Hepatic stellate cell (primary cell): Measurements from ENCODE around the gene ANXA6.

Source experiments
- DNase-seq: peaks from one replicate; pipeline ENCODE4 v3.0.0; 2011; ENCODE audit warnings: low spot score

ANXA6 gene

DNA sequence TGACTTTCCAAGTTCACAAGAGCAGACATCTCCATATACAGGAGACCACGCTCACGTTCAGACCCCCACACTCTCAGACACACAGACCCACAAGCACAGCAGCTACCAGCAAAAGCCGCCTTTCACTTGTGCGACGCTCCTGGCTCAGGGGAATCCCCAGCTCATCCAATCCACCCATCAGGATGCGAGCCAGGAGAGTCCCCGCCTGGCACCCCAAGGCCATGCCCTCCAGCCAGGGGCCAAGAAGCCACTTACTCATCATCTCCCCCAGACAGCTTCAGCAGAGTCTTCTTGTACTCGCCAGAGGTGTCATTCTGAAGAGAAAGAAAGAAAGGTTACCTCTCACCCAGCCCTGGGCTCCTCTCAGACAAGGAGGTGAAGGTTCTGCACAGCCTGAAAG, 29.7 kb downstream of the ANXA6 start:
- DNase-seq: no peak

DNA sequence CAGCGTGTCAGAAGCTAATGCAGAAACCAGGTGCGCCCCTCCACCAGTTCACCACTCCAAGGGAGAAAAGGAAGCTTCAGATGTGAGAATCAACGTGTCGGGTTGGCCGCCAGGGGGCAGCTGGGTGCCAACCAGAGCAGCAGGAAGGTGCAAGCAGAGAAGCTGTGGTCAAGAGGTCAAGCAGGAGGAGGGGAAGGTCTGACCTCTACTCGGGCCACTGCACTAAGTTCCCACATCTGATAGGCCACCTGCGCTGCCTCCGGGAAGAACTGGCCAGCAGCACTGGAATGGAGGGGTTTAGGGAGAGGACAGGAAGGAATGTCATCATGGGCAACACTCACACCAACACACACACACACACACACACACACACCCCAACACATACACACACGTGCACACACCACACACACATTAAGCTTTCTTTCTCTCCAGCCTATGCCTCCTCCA, 31.4 kb downstream of the ANXA6 start:
- peak; percentile 63 for DNase-seq

DNA sequence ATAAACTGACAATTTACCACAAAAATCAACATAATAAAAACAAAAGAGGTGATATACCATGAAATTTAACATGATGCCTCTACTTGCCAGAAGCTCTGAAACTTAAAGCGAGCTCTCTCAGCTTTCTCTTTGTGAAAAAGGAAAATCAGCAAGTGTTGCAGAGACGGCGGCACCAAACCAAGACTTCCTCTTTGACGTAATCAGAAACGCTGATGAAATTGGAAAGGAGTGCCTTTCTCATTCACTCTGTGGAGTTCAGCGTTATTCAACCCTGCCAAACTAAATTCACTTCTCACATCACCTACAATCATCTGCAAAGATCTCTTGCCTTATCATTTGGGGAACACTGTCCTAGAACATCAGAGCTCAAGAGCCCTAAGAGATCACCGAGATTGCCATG, 32.2 kb downstream of the ANXA6 start:
- DNase-seq: no peak

DNA sequence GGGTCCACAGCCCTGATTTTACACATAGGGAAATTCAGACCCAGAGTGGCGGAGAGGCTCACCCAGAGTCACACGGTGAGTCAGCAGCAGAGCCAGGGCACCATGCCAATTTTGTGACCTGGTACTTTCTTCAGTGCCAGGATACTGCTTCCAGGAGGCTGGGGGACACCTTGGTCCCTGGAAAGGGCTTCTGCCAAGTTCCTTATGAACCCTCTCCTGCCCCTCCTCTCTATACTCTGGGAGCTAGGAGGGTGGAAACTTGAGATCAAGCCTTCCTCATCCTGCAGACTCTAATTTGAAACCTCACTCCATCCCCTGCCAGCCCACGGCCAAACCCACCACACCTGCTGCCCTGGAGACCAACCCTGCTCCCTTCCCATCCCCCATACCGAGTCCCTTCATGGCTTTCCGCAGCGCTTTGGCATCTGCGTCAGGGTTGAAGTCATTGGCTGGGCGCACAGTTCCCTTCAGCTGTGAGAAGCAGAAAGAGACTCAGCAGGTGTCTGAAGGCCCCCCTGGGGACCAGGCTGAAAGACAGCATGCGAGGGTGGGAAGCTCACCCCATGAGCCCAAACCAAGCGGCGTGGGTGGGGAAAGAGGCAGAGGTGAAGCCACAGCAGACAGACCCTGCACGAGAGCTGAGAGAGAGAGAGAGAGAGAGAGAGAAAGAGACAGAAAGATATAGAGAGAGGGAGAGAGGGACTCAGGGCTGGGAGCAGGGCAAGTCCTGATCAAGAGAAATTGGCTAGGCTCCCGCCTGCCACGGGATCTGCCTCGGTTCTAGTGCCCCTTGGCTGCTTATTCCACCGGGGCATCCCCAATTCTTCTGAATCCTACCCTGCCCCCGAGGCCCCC, 33.5 kb downstream of the ANXA6 start:
- no peak for DNase-seq

DNA sequence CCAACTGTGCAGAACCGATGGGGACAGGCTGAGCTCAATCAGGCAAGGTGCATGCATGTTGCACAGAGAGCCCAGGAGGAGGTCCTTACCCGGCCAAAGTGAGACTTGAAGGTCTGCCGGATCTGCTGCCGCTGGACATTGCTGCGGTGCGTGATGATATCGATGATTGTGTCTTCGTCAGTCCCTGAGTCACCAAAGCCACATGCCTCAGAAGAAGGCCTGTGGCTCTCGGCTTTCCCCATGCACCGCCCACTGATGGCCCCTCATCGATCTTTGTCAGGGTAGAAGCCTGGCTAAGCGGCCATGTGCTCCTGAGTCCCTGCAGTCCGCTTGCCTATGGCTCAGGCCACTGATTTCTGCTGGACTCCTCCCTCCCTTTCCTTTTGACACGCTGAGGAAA, 34.8 kb downstream of the ANXA6 start:
- DNase-seq: no peak

DNA sequence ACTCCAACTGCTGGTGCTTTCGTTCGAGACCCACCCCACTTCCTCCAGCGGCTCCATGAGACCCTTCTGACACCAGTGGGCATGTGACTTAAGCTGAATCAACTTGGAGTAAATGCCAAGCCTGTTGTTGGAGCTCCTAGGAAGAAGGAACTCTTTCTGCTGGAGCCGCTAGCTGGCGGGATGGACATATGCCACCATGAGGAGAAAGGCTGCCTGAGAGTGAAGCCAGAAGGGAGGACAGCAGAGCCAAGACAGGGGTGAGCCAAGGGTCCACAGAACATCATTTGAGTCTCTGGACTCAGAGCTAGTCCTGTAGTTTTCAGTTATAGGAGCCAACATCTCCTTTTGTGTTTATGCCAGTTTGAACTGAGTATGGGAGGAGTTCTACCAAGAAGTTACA, 35.9 kb downstream of the ANXA6 start:
- DNase-seq: no peak

DNA sequence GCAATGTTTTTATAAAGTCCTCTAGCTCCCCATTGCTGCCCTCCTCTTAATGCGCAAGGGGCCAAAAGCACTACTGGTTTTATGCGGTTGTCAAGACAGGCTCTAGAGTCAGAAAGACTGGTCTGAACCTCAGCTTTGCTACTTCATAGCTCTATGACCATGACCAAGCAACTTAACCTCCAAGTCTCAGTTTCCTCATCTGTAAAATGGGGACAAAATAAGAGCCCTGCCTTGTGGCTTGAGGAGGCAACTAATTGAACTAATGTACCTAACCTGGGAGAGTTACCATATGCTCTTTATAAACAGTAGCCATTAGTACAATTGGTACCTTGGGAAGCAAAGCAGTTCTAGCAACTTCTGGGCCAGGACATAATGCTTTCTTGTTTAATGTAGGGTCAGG, 36.5 kb downstream of the ANXA6 start:
- DNase-seq: no peak

DNA sequence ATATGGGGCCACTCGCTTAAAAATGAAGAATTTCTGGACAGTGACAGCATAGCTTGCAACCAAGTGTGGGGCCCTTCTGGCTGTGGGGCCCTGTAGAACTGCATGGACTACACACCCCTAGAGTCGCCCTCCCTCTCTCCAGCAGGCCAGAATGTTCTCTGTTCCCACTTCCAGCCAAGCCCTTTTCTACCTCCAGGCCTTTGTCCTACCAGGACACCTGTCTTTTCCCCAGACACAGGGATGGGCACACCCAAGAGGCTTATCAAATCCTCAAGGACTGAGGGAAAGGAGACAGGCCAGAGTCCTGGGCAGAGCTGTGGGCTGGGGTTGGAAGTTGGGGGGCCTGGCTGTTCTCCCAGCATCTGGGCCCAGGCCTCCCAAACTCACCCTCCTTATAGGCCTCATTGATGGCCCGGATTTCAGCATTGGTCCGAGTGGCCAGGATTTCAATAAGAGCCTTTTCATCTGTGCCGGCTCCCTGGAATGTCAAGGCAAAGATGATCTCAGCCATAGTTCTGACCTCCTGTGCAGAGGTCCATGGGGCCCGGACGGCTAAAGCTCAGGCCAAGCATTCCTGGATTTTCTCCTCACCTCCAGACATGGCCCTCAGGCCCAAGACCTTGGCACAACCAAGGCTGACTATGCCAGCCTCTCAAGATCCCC, 38.5 kb downstream of the ANXA6 start:
- DNase-seq: no peak

DNA sequence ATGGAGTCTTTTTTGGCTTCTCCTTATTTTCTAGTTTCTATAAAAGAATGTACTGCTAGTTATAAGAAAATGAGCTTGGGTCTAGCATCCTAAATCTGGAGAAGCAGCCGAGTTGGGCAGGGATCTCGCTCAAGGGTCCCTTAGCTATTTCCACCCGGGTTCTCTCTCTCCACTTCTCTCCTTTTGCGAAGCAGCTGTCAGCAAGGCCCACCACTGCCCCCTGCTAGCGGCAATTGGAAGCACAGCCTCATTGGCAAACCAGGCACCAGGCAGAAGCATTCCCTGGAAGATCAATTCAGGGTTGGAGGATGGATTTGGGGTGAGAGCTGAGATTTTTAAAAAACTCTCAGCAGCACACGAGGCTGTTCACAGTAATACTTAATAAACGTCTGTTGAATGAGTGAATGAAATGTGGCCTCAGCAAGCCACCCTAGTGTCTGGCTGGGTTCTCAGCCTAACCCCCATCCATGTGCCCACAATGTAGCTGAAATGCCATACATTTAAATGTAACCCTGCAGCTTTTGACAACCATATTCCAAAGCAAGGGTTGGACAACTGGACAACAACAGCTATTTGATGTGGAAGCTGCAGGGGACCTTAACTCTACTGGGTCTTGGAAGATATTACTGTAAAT, 42.2 kb downstream of the ANXA6 start:
- peak; percentile 79 for DNase-seq

DNA sequence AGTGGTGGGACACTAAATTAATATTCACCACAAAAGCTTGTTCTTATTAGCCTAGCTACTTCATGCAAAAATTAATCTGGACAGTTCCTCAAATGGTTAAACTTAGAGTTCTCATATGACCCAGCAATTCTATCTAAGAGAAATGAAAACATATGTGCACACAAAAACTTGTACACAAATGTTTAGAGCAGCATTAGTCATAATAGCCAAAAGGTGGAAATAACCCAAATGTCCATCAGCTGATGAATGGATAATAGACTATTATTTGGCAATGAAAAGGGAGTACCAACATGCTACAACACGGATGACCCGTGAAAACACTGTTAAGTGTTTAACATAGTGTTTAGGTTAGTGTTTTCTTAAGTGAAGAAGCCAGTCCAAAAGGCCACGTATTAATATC, 43.9 kb downstream of the ANXA6 start:
- DNase-seq: no peak

DNA sequence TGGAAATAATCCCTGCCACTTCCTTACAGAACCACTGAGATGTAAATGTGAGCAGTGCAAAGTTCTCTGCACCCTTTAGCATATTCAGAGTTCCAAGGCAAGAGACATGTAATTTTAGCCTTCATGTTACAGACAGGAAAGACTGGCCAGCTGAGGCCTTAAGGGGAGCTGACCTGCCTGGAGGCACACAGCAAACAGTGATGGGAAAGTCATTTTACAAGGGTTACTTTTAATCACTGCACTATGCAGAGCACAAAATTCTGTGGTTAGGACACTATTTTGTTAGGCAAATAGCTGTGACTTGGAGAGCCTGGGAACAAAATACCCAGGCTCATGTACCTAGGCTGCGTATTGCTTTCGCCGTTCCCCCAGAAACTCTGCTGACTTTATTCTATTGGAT, 46.6 kb downstream of the ANXA6 start:
- no peak for DNase-seq

DNA sequence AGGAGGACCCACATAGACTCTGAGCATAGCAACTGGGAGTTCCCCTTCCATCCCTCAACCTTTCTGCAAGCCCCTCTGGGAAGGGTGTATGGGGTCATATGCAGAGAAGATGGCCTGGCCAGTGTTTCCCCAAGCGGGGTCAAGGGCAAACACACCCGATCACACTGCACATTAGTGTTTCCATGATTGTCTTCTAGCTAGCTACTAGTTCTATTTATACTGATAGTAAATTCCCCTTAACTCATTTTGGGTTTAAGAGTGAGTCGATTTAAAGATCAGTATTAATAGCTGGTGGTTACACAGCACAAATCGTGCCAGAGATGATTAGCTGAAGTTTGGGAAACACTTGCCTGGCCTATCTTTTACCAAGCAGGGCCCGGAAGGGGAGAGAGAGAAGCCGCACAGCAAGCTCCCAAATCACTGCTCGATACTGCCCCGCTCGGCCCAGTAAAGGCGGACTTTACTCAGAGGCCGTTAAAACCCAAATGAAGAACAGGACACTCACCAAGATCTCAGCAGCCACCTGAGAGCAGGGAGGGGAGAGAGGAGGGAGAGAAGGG, 47.4 kb downstream of the ANXA6 start:
- DNase-seq: no peak

DNA sequence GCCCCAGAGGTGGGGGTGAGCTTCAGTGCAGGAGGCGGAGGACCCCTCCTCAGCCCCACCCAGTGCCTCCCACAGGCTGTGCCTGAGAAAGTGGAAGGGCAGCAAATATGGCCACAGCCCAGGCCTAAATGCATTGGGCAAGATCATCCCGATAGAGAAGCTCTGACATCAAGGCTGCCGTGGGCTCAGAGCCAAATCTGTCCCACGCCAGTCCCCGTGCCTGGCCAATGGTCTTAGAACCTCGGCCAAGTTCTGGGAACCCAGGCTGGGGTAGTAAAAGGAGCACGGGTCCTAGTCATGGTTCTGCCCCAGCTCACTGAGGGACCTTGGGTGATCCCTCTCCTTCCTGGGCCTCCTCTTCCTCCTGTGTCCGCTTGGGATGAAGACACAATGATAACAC, 49.0 kb downstream of the ANXA6 start:
- no peak for DNase-seq

DNA sequence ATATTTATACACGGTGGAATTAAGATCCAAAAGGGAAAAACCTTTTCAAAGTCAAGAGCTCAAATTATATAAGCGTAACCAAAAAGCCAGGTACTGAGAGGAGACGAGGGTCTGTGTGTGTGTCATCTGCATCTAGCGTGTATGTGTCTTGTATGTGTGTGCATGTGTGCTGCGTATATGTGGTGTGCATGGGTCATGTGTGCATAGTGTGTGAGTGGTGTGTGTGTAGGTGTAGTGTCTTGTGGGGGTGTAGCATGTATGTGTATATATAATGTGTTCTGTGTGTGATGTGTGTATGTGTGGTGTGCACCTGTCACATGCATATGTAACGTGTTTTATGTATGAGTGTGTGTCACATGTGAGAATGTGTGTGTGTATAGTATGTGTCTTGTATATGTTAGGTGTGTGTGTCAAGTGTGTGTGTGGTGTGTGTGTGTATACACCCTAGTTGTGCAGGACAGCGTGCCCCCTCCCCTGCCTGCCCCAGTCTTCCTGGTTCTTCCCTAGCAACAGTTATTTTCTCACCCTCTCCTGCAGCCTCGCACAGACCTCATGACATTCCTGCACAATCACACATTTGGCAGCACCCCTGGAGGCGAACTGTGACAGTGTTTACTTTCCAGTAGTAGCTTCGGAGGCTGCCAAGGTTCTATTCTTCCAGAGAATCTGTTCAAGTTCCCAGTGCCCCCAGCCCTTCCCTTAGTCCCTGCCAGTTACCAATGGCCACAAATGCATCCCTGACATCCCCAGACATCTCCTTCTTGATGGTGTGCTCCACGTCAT, 49.6 kb downstream of the ANXA6 start:
- no peak for DNase-seq

DNA sequence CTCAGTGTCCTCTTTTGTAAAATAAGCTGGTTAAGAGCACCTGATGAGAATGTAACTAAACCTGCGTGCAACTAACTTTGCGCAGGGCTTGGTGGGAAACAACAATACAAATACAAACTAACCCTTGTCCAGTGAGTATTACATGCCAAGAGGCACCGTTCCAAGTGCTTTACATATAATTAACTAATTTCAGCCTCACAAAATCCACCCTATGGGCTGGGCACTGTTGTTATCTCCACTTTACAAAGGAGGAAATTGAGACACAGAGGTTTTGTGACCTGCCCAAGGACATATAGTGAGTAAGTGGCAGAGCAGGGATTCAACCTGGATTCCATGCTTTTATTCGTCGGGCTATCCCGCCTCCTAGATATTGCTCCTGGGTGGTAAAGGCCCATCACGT, 50.5 kb downstream of the ANXA6 start:
- no peak for DNase-seq

DNA sequence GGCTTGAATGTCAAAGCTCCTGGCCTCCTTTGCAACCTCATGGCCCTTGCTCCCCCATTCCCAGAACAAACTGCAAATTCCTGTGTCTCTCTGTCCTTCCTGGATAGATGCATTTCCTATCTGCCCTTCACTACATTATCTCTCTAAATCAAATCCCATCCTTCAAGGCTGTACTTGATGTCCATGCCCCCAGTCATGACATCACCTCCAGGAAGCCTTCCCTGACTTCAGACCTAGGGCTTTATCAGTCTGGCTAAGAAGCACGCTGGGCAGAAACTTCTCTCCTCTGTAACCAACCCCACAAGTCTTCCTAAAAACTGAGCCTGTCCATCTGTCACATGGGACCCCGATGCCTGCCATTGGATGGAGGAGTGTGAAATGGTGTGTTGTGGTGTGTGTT, 51.1 kb downstream of the ANXA6 start:
- no peak for DNase-seq

DNA sequence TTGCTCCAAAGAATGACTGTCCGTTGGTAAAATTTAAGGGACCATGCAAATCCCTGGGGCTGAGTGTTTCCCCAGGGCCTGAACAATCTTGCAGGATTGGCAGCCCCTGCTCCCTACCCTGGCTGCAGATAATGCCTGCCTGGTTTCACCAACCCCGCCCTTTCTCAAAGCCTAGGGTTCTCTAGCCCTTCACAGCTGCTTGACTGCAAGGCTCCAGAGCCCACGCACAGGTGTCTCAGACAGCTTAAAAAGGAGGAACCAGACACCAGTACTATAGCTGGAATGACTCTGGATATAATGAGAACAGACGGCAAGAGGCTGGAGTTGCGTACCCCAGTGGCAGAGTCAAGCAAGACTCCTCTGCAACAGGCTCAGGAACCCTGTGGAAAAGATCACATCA, 51.5 kb downstream of the ANXA6 start:
- DNase-seq: no peak

DNA sequence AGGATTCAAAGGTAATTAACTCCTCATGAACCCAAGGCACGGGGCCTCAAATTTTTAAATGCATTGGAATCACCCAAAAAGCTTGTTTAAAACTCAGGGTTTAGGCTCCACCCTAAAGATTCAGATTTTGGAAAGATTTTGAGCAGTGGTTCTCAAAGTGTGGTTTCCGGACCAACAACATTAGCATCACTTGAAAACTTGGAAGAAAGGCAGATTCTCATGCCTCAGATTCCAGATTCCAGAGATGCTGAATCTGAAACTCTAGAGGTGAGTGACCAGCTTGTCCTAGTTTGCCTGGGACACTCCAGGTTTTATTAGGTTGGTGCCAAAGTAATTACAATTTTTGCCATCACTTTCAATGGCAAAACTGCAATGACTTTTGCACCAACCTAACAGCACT, 52.0 kb downstream of the ANXA6 start:
- no peak for DNase-seq

DNA sequence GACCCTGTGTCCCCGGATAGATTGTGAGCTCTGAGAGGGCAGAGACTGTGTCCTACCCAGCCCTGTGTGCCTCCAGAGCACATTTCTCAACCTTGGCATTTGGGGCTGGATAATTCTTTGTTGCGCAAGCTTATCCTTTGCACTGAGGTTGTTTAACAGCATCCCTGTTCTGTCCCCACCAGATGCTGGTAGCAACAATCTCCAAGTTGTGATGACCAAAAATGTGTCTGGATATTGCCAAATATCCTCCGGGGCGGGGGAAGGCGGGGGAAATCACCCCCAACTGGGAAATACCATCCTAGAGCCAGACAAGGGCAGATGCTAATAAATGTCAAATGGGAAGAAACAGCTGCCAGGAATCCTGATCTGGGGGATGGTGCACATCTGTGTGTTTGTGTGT, 52.8 kb downstream of the ANXA6 start:
- DNase-seq: no peak

DNA sequence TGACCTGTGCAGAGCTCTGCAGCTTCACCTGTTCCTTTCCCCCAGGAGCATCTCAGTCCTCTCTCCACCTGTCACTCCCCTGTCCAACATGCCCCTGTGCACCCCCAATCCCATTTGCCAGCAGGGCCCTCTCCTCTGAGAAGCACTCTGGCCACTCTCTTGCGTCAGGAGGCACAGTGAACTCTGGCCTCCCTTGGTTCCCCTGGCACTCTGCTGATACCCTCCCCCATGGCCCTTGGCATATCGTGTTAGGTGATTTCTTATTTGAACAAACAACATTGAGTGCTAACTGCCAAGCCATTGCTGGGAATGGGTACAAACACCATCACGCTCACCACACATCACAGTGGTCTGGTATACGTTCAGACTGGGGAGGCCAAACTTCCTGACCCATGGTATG, 55.8 kb downstream of the ANXA6 start:
- DNase-seq: no peak

DNA sequence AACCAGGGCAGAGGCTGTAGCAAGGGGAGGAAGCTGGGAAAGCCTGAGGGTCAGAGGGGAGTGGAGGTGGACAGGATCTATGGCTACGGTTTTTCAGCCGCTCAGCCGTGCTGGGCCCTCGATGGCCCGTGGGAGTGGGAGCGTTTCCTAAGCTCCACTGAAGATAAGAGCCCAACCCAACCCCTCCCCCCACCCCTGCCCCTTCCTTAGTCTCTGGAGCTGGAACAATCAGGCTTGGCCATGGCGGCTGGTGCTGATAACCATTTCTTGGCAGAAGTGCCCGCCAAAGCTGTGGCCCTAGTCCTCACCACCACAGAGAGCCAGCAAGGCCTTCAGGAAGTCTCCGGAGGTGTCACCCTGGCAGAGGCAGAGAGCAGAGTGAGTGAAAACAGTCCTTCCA, 56.4 kb downstream of the ANXA6 start:
- no peak for DNase-seq

DNA sequence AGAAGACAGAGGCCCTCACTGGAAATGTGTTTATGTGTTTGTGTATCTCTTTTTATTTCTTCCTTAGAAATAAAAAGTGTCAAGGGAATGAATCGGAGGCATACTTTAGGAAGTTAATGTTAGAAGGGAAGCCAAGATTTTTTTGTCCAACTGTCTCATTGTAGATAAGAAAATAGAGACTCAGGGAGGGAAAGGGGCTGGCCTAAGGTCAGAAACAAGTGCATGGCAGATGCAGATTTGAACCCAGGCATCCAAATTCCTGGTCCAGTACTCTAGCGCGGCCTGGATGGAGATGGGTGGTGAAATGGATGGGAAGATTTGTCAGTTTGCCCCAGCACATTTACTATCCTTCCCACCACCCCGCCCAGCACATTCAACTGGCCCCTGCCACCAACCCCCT, 56.9 kb downstream of the ANXA6 start:
- no peak for DNase-seq
